GM10248 (cell line): ENCODE results near the gene FUCA2.
"Not testable (repeated sequence)": the region's sequence is repeated elsewhere in the genome, so short reads cannot be mapped to it uniquely, and the experiment has no call there.

Source experiments
- CTCF ChIA-PET: fragments of 300-600 bp; sonication (Branson Sonifier 250); formaldehyde crosslinking; extraction: SDS; loops from one replicate; lab custom pipeline; 2021; ENCODE audit warnings: antibody characterized with exemption; lab: Yijun Ruan, JAX
- POLR2A ChIA-PET: fragments of 350-650 bp; sonication (Branson Sonifier 250); formaldehyde crosslinking; extraction: SDS; loops from one replicate; lab custom pipeline; 2020; ENCODE audit warnings: antibody characterized with exemption; lab: Yijun Ruan, JAX
- DNase-seq: peaks from one replicate; pipeline ENCODE4 v3.0.0; 2012; ENCODE audit errors: extremely low spot score
- CTCF ChIP-seq: IDR thresholded peaks from 2 replicates; pipeline ENCODE4 v1.5.1; 2012; ENCODE audit warnings: mild to moderate bottlenecking, low read depth; ENCODE audit errors: extremely low read depth, missing control alignments, control extremely low read depth

FUCA2 gene

GRCh38 chr6:143516690-143517446 is 5.3 kb upstream of the FUCA2 start:
- ChIA-PET CTCF (no interaction called here), POLR2A (no interaction called here)
- TF ChIP-seq CTCF, result no peak
- DNase-seq, result peak; percentile 20

GRCh38 chr6:143515766-143516355 is 4.3 kb upstream of the FUCA2 start:
- no peak for TF ChIP-seq CTCF
- ChIA-PET CTCF (interaction anchor here (1.1 to 4.2 kb wide), 3 partner anchors 60 to 497 kb away, joined by 3 to 32 read pairs (median 3); no protein-coding TSS in a partner anchor), POLR2A (no interaction called here)
- no peak for DNase-seq

- DNase-seq, result no peak
- ChIA-PET POLR2A (no interaction called here), CTCF (interaction anchor here (1.1 to 4.7 kb wide), 5 partner anchors 8 to 498 kb away, joined by 3 to 37 read pairs (median 3); no protein-coding TSS in a partner anchor)
- TF ChIP-seq CTCF, result no peak
Observed at GRCh38 chr6:143515061-143515760, 3.7 kb upstream of the FUCA2 start.

GRCh38 chr6:143513410-143513809 is 1.9 kb upstream of the FUCA2 start:
- peak; percentile 64 for DNase-seq
- ChIA-PET CTCF (interaction anchor here (0.6 to 4.7 kb wide), 41 partner anchors 8 to 987 kb away, joined by 3 to 37 read pairs (median 4); no protein-coding TSS in a partner anchor), POLR2A (no interaction called here)
- peak; percentile 81 for TF ChIP-seq CTCF

- DNase-seq, POLR2A ChIA-PET: not testable (repeated sequence)
- CTCF ChIA-PET, result interaction anchor here (1.1 to 4.7 kb wide), 3 partner anchors 8 to 60 kb away, joined by 3 to 37 read pairs (median 4); partner anchors contain the start of genes ADAT2 and PEX3
Observed at GRCh38 chr6:143510326-143510725, 1.2 kb downstream of the FUCA2 start.

DNA sequence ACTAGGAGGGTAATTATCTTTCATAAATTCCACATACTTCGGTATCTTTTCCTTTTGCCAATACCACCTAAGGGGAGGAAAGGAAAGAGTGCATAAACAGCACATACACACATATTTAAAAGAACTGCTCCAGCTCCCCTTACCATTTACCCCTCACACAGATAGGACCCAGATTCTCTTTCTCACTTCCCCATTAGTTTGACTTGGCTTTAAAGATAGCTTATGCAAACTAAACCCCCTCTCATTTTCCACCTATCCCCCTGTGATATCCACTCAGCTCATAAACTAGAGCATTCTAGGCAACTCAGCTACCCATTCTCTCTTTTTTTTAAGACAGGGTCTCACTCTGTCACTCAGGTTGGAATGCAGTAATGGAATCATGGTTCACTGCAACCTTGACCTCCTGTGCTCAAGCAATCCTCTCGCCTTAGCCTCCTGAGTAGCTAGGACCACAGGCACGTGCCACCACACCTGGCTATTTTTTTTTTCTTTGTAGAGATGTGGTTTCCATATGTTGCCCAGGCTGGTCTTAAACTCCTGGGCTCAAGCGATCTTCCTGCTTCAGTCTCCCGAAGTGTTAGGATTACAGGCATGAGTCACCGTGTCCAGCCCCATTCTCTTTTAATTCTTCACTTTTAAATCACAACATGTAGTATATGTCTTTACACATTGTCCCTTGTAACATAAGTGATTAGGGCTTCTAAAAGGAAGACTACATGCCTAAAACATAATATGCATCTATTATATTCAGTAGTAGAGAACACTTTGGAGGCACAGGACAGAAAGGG is 4.0 kb downstream of the FUCA2 start:
- peak; percentile 20 for DNase-seq
- ChIA-PET POLR2A (no interaction called here), CTCF (no interaction called here)
- TF ChIP-seq CTCF, result no peak
